Stimulated activated CD8-positive, alpha-beta memory T cell treated with anti-CD3 and anti-CD28 coated beads, Interleukin-15, amount 100 ng/mL, for 24 hours (primary cell): Measurements from ENCODE around the gene LMO7.
"Not testable (repeated sequence)": the region's sequence is repeated elsewhere in the genome, so short reads cannot be mapped to it uniquely, and the experiment has no call there.

Source experiments
- DNase-seq: peaks from one replicate; pipeline ENCODE4 v3.0.0-alpha.2; 2020; ENCODE audit warnings: low read depth

LMO7 gene

GRCh38 chr13:75743072-75743471 lies 106.9 kb downstream of the LMO7 start:
- not testable (repeated sequence) for DNase-seq

- DNase-seq, result no peak
Measured at GRCh38 chr13:75744127-75744526, 108.0 kb downstream of the LMO7 start.

- no peak for DNase-seq
Measured at GRCh38 chr13:75745387-75745786, 109.3 kb downstream of the LMO7 start.

GRCh38 chr13:75748874-75749273 lies 112.7 kb downstream of the LMO7 start:
- no peak for DNase-seq

- no peak for DNase-seq
Measured at GRCh38 chr13:75749407-75749806, 113.3 kb downstream of the LMO7 start.

- no peak for DNase-seq
Measured at GRCh38 chr13:75751350-75751749, 115.2 kb downstream of the LMO7 start.

- DNase-seq, result no peak
Measured at GRCh38 chr13:75752826-75753225, 116.7 kb downstream of the LMO7 start.

- DNase-seq, result no peak
Measured at GRCh38 chr13:75754936-75755335, 118.8 kb downstream of the LMO7 start.

- DNase-seq, result no peak
Measured at GRCh38 chr13:75757336-75757735, 121.2 kb downstream of the LMO7 start.

- no peak for DNase-seq
Measured at GRCh38 chr13:75759531-75759930, 123.4 kb downstream of the LMO7 start.

GRCh38 chr13:75760131-75761021 lies 124.2 kb downstream of the LMO7 start:
- no peak for DNase-seq

GRCh38 chr13:75761369-75761768 lies 125.2 kb downstream of the LMO7 start:
- no peak for DNase-seq

GRCh38 chr13:75762076-75762937 lies 126.2 kb downstream of the LMO7 start:
- DNase-seq, result no peak

GRCh38 chr13:75762955-75763354 lies 126.8 kb downstream of the LMO7 start:
- DNase-seq, result no peak

GRCh38 chr13:75763512-75763911 lies 127.4 kb downstream of the LMO7 start:
- DNase-seq, result no peak

- DNase-seq, result no peak
Measured at GRCh38 chr13:75764251-75764925, 128.3 kb downstream of the LMO7 start.

- no peak for DNase-seq
Measured at GRCh38 chr13:75764926-75765310, 128.8 kb downstream of the LMO7 start.

GRCh38 chr13:75766636-75767035 lies 130.5 kb downstream of the LMO7 start:
- DNase-seq, result no peak

GRCh38 chr13:75769141-75769905 lies 133.2 kb downstream of the LMO7 start:
- DNase-seq, result no peak

GRCh38 chr13:75770164-75770563 lies 134.0 kb downstream of the LMO7 start:
- no peak for DNase-seq

- no peak for DNase-seq
Measured at GRCh38 chr13:75770592-75771011, 134.5 kb downstream of the LMO7 start.

- DNase-seq, result no peak
Measured at GRCh38 chr13:75771226-75771625, 135.1 kb downstream of the LMO7 start.
